Hepatocyte (in vitro differentiated cells): ENCODE data around the gene IL5.

Experiments
- CTCF ChIP-seq: fragments of 200-600 bp; sonication (generic); IDR thresholded peaks from 2 replicates; pipeline ENCODE4 v1.5.1; 2016; ENCODE audit warnings: antibody characterized with exemption, mild to moderate bottlenecking; ENCODE audit not compliant: poor library complexity
- EZH2phosphoT487 ChIP-seq: fragments of 200-600 bp; sonication (generic); IDR thresholded peaks from one replicate; pipeline ENCODE4 v1.6.1; 2018; ENCODE audit warnings: antibody characterized with exemption, mild to moderate bottlenecking, low read depth, moderate library complexity; ENCODE audit not compliant: unreplicated experiment, severe bottlenecking

- TF ChIP-seq CTCF (no peak), EZH2phosphoT487 (no peak)
Observed at GRCh38 chr5:132500244-132500930, 42.9 kb downstream of the IL5 start.
